Muscle of back (tissue), 13 donors: Measurements from ENCODE around the gene CENPC. TPM values are rescaled to one million over a fixed set of nuclear protein-coding genes. Genes with fewer than 3 reads are reported as not detected.

Source experiments
- DNase-seq, 3 donors: peaks; one replicate each; pipeline versions ENCODE4 v3.0.0 to v3.0.0-alpha.2; 2013
- long read RNA-seq, 9 donors: transcript quantifications; one replicate each; lab custom pipeline, GENCODE V29; 2026
- polyA plus RNA-seq, 10 donors: library from polyadenylated mRNA; unstranded; fragments of 120-200 nt; gene quantifications; one replicate each; pipeline ENCODE4 v1.2.1, GENCODE V29; 2013; ENCODE audit not compliant: insufficient read length in 10 of 10

Gene CENPC, protein sequence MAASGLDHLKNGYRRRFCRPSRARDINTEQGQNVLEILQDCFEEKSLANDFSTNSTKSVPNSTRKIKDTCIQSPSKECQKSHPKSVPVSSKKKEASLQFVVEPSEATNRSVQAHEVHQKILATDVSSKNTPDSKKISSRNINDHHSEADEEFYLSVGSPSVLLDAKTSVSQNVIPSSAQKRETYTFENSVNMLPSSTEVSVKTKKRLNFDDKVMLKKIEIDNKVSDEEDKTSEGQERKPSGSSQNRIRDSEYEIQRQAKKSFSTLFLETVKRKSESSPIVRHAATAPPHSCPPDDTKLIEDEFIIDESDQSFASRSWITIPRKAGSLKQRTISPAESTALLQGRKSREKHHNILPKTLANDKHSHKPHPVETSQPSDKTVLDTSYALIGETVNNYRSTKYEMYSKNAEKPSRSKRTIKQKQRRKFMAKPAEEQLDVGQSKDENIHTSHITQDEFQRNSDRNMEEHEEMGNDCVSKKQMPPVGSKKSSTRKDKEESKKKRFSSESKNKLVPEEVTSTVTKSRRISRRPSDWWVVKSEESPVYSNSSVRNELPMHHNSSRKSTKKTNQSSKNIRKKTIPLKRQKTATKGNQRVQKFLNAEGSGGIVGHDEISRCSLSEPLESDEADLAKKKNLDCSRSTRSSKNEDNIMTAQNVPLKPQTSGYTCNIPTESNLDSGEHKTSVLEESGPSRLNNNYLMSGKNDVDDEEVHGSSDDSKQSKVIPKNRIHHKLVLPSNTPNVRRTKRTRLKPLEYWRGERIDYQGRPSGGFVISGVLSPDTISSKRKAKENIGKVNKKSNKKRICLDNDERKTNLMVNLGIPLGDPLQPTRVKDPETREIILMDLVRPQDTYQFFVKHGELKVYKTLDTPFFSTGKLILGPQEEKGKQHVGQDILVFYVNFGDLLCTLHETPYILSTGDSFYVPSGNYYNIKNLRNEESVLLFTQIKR
- polyA plus RNA-seq: 10 to 100 TPM; 10.9 to 21.6 (median 15.0) TPM
- long read RNA-seq, donor 1, partial matches to known transcripts: 0 of 1 reads
- long read RNA-seq, donor 1, other reads (novel, unspliced or antisense): 0 of 1 reads
- long read RNA-seq, donor 2: 0 reads
- long read RNA-seq, donor 3: 0 reads
- long read RNA-seq, donor 4: 0 reads
- long read RNA-seq, donor 5, full-length matches to known transcripts: 1 of 1 reads
- long read RNA-seq, donor 5, partial matches to known transcripts: 0 of 1 reads
- long read RNA-seq, donor 5, other reads (novel, unspliced or antisense): 0 of 1 reads
- long read RNA-seq, donor 6: 0 reads
- long read RNA-seq, donor 7: 0 reads
- long read RNA-seq, donor 8, full-length matches to known transcripts: 1 of 1 reads
- long read RNA-seq, donor 8, partial matches to known transcripts: 0 of 1 reads
- long read RNA-seq, donor 8, other reads (novel, unspliced or antisense): 0 of 1 reads
- long read RNA-seq, donor 9: 0 reads

DNA sequence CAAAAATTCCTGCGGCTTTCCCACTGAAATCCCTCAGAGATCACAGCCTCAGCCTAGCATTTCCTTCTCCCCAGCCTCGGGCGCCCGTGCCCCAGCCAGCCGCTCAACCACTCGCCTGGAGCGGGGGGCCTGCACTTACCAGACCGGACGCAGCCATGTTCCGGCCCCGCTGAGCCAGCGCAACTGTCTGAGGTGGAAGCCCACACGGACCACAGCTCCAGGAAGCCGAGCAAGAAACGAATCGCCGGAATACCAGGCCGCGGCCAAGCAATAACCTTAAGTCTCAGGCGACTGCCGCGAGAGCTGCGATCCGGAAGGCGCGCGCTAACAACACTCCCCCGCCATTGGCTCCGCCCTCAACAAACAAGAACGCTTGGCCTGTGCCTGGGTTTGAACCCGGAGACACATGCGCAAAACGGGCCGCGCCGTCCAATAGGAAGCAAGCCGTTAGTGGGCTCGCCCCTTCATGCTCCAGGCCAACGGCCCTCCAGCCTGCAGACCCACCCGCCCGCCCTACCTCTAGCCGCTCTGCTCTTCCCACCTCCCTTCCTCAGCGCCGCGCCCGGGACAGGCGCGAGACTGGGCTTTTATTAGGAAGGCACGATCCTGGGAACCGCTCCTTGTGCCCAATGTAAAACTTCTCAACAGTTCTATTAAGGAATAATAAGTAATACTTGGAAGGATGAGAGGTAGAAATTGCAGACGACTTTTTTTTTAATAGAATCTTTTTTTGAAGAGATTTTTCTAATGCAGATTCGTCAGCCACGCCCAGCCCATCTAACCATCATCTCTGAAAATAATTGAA, at the start of gene CENPC:
TSS of gene CENPC (minus strand) at position 305 of the 805 bp plus-strand sequence. CDS start at position 157, 148 bp downstream.
- peak; percentile 96 to 98 (median 98) for DNase-seq

DNA sequence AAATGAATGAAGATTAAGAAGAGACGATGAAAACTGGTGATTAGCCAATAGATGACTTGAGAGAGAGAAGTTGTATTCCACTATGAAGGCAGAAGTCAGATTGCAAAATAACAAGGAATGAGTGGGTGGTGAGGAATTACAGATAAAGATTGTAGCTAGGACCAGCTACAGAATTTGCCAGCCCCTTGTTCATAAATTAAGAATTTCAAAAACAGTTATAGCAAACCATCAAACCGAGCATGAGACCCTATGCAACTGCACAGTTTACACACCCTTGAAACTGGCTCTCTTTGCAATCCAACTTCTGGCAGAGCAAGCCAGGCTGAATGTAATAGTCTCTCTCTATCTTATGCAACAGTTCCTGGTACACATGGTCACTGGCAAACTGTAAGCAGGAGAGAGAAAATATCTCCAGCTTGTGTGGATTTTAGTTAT, 48.5 kb upstream of the CENPC start:
- DNase-seq: no peak

DNA sequence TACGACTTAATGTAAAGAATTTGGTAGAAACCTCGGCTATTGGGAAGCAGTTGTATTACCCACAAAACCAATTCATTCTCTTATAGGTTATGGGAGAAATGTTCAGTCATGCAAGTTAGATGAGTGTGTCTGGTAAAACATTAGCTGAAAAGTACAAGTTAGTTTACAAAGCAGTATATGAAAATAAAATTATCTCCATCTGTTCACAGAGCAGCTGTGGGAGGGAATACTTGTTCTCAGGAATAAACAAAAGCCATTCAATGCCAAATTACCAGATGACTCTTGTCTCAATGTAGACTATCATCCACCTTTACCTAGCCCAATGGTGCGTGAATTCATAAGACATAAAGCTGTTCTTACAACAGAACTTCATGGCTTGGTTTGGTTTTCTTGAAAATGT, 41.9 kb upstream of the CENPC start:
- DNase-seq: no peak

DNA sequence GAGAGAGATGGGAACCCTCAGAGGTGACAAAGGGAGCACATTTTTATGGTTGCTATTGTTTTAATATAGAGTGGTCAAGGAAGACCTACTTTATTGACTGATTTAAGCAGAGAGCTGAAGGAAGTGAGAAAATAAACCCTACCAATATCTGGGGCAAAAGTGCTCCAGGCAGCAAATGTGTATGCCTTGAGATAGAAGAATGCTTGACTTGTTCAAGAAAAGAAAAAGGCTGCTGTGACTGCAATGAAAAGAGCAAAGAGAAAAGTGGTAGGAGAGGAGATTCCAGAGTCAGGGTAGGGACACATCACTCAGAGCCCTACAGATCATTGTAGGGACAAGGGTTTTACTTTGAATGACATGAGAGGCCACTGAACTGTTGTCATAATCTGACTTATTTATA, 39.2 kb upstream of the CENPC start:
- no peak for DNase-seq

DNA sequence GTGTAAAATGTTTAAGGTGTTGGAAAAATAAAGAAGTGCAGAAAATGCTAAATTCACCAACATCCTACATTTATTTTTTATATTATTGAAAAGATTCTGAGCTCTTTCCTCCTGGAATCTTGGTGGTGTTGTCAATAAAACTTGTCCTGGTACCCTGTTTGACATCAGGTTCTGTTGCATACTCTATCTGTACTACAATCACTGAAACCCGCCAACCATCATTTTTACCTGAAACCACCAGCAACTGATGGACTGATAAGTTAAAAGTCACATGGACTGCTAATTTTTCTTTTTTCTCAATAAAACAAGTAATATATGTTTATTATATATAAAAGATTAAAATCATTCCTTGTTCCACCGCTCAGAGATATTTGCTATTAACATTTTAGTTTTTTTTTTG, 36.6 kb upstream of the CENPC start:
- DNase-seq: no peak

DNA sequence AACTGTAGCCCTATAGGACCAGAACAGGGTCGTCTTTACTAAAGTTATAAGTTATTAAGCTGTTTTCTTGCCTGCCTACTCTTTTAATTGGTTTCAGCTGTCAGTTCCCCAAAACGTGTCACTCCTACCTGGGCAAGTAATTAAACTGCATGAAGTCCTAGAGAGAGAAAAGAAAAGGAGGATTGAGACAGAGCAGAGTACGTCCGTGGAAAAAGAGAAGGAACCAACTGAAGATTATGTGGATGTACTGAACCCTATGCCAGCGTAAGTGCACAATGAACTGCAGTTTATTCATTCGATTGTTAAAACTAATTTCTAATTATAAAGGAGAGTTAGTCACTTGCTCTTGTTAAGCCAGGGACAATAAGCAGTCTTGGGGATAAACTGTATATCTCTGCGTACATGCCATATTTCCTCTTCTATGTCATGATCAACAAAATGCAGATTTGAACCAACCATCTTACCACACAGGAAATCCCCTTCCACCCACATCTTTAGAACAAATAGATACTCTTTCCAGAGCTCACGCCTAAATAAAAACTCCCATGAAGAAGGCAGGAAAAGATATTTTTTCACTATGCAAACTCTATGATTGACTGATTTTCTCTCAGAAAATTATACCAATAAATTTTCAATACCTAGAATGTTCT, 36.0 kb upstream of the CENPC start:
- DNase-seq: no peak

DNA sequence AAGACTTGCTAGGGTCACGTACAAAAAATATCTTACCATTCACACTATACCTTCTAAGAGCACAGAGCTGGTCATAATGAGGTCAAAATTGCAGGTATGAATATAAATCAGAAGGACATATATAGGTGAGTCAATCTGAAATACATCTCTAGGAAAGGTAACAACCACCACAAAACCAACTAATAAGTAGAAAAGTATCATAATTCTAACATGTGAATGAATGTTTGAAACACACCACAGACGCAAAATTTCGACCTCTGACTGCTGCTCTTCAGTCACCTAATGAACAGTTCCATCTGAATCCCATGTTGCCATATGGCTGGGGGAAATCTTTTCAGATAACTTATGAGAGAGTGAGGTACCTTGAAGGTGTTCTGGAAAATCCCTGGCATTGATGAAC, 35.3 kb upstream of the CENPC start:
- no peak for DNase-seq

DNA sequence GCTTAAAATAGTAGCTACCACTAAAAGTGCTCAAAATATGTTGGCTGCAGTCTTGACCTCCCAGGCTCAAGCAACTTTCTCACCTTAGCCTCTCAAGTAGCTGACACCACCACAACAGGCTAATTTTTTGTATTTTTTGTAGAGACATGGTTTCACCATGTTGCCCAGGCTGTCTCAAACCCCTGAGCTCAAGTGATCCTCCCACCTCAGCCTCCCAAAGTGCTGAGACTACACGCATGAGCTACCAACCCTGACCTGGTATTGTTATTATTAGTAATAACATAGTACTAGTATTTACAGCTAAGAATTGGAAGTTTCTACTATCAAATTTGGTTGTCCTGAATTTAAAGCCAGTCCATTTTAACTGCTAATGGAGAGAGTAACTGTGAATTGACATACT, 31.2 kb upstream of the CENPC start:
- DNase-seq: no peak

DNA sequence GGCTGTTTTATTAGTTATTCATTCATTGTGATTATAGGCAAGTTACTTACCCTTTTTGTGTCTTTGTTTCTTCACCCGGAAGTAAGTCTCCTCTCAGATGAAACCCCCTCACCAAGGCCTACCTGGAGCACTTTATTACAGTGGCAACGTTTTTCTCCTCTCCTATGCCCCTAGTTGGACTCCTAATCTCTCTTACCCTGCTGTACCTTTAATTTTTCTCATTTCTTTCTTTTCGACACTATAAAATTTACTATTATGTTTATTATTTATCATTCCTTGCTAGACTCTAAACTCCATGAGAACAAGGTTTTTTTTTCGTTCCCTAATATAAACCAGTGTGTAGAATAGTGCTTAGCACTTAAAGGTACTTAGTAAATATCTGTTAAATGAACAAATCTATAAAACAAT, 30.8 kb upstream of the CENPC start:
- no peak for DNase-seq

DNA sequence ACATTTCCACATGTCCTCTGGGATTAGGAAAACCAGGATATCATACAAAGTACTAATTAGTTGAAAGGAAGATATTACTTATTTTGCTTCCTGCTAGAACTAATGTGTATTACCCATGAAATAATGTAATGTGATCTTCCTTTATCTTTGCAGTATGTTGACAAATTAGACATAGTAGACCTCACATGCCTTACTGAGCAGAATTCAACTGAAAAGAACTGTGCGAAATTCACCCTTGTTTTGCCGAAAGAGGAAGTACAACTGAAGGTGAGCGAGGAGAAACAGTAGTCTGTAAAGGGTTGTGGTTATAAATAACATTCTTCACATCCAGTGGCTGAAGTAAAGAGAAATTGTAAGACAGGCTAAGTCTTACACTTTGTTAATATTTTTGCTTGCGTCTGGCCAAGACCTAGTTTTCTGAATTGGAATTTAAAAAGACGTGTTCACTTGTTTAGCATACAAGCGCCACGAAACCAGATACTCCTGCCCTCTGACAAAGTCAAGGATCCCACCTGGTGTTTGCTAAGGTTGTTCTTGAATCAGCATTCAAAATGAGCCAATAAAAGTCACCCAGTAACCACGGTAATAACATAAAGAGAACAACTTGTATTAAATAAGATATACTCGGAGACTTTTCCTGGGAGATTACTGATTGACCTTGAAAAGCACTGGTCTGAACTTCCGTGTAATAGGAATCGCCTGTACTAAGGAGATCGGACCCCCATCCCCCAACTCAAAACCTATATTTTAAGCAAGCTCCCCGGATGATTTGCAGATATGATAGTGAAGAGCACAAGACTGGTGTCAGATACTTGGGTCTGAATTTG, 30.1 kb upstream of the CENPC start:
- peak in 1 of 3 donors; percentile 5 for DNase-seq

DNA sequence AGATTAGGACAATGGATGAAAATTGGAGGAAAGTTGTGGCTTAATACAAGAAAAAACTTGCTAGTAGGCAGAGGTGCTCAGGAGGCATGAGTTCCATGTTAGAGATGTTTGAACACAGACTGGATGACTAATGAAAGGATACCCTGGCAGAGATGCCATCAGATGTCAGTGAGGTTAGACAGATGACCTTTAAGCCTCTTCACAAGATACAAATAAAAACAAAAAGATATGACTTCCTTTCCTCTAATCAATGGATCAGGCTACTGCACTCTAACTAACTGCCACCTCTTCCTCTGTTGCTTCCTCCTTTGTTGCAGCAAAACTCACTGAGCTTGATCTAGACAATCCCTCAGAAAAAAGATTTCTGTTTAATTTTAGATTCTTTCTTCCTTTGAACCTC, 27.9 kb upstream of the CENPC start:
- no peak for DNase-seq

DNA sequence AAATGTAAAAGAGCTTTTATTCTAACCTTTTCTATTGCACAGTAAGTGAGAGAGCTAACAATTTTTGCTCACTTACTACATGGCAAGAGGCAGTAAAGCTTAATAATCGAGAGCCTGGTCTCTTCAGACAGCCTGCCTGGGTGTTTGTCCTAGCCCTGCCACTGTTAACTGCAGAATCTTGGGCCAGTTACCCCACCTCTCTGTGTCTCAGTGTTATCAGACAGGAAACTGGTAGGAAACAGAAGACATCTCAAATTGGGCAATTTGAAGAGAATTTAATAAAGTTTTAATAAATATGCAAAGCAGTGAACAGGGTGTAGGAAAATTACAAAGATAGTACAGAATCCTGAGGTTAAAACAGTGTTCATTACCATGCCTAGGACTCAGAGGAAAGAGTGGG, 26.7 kb upstream of the CENPC start:
- no peak for DNase-seq

DNA sequence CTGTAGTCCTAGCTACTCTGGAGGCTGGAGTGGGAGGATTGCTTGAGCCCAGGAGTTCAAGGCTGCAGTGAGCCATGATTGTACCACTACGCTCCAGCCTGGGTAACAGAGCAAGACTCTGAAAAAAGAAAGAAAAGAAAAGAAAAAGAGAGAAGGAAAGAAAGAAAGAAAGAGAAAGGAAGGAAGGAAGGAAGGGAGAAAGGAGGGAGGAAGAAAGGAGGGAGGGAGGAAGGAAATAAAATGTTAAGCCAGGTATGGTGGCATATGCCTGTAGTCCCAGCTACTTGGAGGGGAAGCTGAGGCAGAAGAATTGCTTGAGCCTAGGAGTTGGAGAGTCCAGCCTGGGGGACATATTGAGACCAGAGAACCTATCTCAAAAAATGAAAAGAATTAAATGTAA, 25.2 kb upstream of the CENPC start:
- DNase-seq: no peak

DNA sequence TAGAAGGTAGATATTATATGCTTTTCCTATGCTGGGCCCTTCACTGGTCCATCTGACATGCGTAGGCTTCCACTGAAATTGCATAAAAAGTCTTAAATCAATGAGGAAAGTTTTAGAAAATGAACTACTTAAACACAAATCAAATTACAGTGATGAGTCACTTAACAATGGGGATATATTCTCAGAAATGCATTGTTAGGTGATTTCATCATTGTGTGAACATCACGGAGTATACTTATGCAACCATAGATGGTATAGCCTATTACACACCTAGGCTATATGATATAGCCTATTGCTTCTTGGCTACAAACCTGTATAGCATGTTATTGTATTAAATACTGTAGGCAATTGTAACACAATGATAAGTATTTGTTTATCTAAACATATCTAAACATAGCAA, 23.5 kb upstream of the CENPC start:
- no peak for DNase-seq

DNA sequence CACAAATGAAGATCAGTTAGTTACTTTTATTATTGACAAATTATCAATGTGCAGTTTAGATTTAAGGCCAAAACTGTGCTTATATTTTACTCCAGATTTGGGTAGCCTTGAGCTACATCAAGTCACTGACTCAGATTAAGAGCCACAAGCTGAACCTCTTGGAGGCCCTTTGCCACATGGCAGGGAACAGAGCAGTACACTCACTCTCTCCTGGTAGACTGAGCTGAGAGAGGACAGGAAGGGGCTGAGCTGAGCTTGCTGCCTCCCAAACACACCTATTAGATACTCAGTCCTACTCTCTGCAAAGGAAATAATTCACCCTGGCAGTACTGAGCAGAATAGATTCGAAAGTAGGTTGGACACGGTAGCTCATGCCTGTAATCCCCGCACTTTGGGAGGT, 21.0 kb upstream of the CENPC start:
- DNase-seq: no peak

DNA sequence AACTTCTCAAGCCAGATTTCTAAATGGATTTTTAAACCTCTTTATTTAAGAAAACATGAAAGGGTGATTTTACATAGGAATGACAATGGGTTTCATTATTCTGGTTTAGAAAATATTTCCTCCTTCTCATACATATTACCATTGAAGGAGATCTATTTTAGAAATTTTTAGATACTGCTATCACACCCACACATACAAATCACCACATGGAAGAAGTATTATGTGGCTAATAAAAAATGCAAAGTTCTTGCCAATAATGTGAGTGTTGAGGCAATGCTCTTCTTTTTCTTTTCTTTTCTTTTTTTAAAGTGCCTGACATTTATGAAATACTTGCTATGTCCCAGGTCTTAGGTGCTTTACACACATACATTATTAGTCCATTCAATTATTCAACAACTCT, 20.0 kb upstream of the CENPC start:
- DNase-seq: no peak

DNA sequence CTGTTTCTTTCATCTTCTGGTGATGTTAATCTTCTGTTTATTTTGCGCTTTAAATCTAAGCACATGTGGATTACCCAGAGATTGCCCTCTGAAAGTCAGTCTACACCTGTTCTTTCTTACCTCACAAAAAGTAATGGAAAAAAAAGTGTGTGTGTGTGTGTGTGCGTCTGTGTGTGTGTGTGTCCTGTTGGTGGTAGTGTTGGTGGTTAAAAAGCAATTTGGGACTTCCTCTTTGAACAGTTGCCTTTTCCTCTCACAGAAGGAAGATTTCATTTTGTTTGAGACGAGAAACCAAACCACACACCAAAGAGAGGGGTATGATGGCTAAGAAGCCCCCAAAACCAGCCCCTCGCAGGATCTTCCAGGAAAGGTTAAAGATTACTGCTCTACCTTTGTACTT, 13.2 kb upstream of the CENPC start, which contains the start of gene STAP1:
TSS of gene STAP1 (plus strand) at position 235 of the 400 bp plus-strand sequence. CDS start at position 318, 83 bp downstream.
- no peak for DNase-seq

DNA sequence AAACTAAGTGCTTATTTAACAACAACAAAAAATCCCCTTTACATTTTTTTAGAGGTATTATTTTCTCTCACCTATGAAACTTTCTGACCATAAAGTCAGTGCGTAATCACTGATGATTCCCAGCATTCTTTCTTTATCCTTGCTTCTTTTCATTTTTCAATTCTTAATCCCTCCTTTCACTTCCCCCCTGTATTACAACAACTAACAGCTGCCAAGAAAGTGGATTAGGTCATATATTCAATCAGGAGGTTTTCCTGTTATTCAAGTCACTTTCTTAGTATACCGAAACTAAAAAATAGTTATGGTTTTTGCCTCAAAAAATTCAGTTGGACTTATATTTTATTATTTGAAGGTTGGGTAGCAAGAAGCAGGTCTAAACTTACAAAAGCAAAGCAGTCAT, 11.1 kb upstream of the CENPC start:
- no peak for DNase-seq

DNA sequence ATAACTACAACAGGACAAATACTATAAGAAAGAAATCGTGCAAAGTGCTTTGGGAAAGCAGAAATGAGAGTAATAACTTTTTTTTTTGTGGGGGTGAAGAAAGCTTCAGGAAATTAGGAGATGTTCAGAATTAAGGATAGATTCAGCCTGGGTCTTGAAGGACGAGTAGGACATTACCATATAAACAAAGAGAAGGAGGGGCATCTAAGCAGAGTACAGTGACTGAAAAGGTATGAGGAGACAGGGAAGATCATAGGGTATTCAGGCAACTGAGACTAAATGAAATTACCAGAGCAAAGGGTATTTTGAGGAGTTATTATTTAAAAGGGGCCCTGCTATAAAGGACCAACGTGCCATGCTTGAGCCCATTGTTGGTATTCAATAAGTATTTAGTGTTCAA, 10.1 kb upstream of the CENPC start:
- no peak for DNase-seq
